GM12892 (cell line): ENCODE data around the gene TM4SF20.

Source experiments
- POLR2A ChIP-seq: IDR thresholded peaks from 2 replicates; pipeline ENCODE4 v1.6.1; 2011; ENCODE audit warnings: low read depth, low read length, control low read depth
- POLR2AphosphoS5 ChIP-seq: IDR thresholded peaks from 2 replicates; pipeline ENCODE4 v1.6.1; 2011; ENCODE audit warnings: low read depth, low read length, control low read depth
- TAF1 ChIP-seq: IDR thresholded peaks from 2 replicates; pipeline ENCODE4 v1.6.1; 2011; ENCODE audit warnings: low read depth, mild to moderate bottlenecking, control low read depth, low read length, borderline replicate concordance

- TF ChIP-seq POLR2A (no peak), POLR2AphosphoS5 (no peak), TAF1 (no peak)
Measured at GRCh38 chr2:227390468-227391256, 11.6 kb upstream of the TM4SF20 start.
